H1 (cell line): ENCODE results near the gene RNF130. TPM values are rescaled to one million over a fixed set of nuclear protein-coding genes. Genes with fewer than 3 reads are reported as not detected.

Experiments used
- CTCF ChIA-PET: fragments of 300-600 bp; sonication (Branson Sonifier 250); formaldehyde crosslinking; loops from one replicate; lab custom pipeline; 2021; ENCODE audit not compliant: partially characterized antibody; lab: Charles Lee
- POLR2A ChIA-PET: fragments of 300-600 bp; sonication (Branson Sonifier 250); formaldehyde crosslinking; loops from one replicate; lab custom pipeline; 2021; ENCODE audit warnings: inconsistent platforms; ENCODE audit not compliant: partially characterized antibody; lab: Charles Lee
- DNase-seq, 2 experiments: peaks; one replicate each; pipeline versions ENCODE4 v3.0.0 to v3.0.0-alpha.2; 2010 to 2022; ENCODE audit warnings: low spot score in 2 of 2, low read depth in 1 of 2, mixed read lengths in 1 of 2
- FAIRE-seq: peaks from 2 replicates; lab custom pipeline; 2011; peaks lifted over from hg19 to GRCh38; lab: Jason Lieb, UNC
- H2AFZ ChIP-seq: 2 replicates; pipeline ENCODE4 v1.8.1; 2012; ENCODE audit warnings: low read length, inconsistent platforms
- H2AK5ac ChIP-seq: 2 replicates; pipeline ENCODE4 v1.6.1; 2013; ENCODE audit warnings: low read depth, low read length
- H2BK120ac ChIP-seq: replicated peaks from 2 replicates; pipeline ENCODE3; 2013; ENCODE audit warnings: low read depth, low read length, inconsistent platforms
- H2BK12ac ChIP-seq: 2 replicates; pipeline ENCODE4 v1.6.1; 2013; ENCODE audit warnings: low read depth, low read length
- H2BK15ac ChIP-seq: 2 replicates; pipeline ENCODE4 v1.6.1; 2013; ENCODE audit warnings: low read length
- H2BK20ac ChIP-seq: 2 replicates; pipeline ENCODE4 v1.6.1; 2013; ENCODE audit warnings: low read length
- H2BK5ac ChIP-seq: 2 replicates; pipeline ENCODE4 v1.6.1; 2013; ENCODE audit warnings: low read depth, low read length
- H3K14ac ChIP-seq: 2 replicates; pipeline ENCODE4 v1.6.1; 2013; ENCODE audit warnings: inconsistent platforms; ENCODE audit not compliant: insufficient read length
- H3K18ac ChIP-seq: 2 replicates; pipeline ENCODE4 v1.6.1; 2013; ENCODE audit warnings: low read length; ENCODE audit errors: extremely low read depth
- H3K23ac ChIP-seq: 2 replicates; pipeline ENCODE4 v1.6.1; 2013; ENCODE audit warnings: inconsistent platforms; ENCODE audit not compliant: insufficient read length
- H3K23me2 ChIP-seq: 2 replicates; pipeline ENCODE4 v1.6.1; 2013; ENCODE audit warnings: low read depth, low read length
- H3K27ac ChIP-seq: 2 replicates; pipeline ENCODE4 v1.6.1; 2011; ENCODE audit warnings: low read depth, low read length, inconsistent platforms
- H3K27me3 ChIP-seq, 4 experiments: replicated peaks in 1 of 4; 1 replicate in 1 of 4; 2 replicates in 3 of 4; pipeline versions ENCODE4 v1.6.1 to v1.8.1; 2011 to 2013; ENCODE audit warnings: low read length in 3 of 4, mild to moderate bottlenecking in 3 of 4, inconsistent platforms in 2 of 4, mixed read lengths in 2 of 4, moderate library complexity in 1 of 4; ENCODE audit not compliant: control insufficient read depth in 3 of 4, insufficient read depth in 3 of 4; ENCODE audit errors: extremely low read depth in 1 of 4
- H3K36me3 ChIP-seq, 4 experiments: 2 replicates each; pipeline versions ENCODE4 v1.6.1 to v1.8.1; 2011 to 2013; ENCODE audit warnings: mild to moderate bottlenecking in 4 of 4, low read length in 3 of 4, moderate library complexity in 2 of 4, control low read depth in 1 of 4, inconsistent platforms in 1 of 4; ENCODE audit not compliant: insufficient read depth in 4 of 4, control insufficient read depth in 2 of 4
- H3K4ac ChIP-seq: replicated peaks from 2 replicates; pipeline ENCODE3; 2013; ENCODE audit warnings: low read length, low read depth, mixed read lengths, inconsistent platforms; ENCODE audit not compliant: insufficient read length
- H3K4me1 ChIP-seq, 4 experiments: replicated peaks in 1 of 4; 1 replicate in 1 of 4; 2 replicates in 3 of 4; pipeline versions ENCODE4 v1.6.1 to v1.8.1; 2011 to 2013; ENCODE audit warnings: low read length in 3 of 4, inconsistent platforms in 2 of 4, mixed read lengths in 1 of 4; ENCODE audit not compliant: insufficient read depth in 4 of 4, control insufficient read depth in 3 of 4
- H3K4me2 ChIP-seq, 2 experiments: 2 replicates each; pipeline versions ENCODE4 v1.6.1 to v1.8.1; 2011 to 2013; ENCODE audit warnings: low read depth in 2 of 2, low read length in 2 of 2, control low read depth in 1 of 2, inconsistent platforms in 1 of 2, mild to moderate bottlenecking in 1 of 2; ENCODE audit not compliant: insufficient read depth in 1 of 2
- H3K4me3 ChIP-seq, 4 experiments: fragments of 200-600, 300-600 bp in 1 of 4; sonication (generic), shearing (Covaris generic), sonication (Bioruptor Twin) in 1 of 4; 2 replicates each; pipeline versions ENCODE4 v1.5.1 to v1.8.1; 2011 to 2016; ENCODE audit warnings: low read length in 4 of 4, low read depth in 3 of 4, control low read depth in 2 of 4, inconsistent platforms in 2 of 4, mild to moderate bottlenecking in 2 of 4, mixed read lengths in 1 of 4, moderate library complexity in 1 of 4; ENCODE audit not compliant: insufficient read depth in 2 of 4; ENCODE audit errors: extremely low read depth in 1 of 4
- H3K56ac ChIP-seq: replicated peaks from 2 replicates; pipeline ENCODE3; 2013; ENCODE audit warnings: low read depth, mild to moderate bottlenecking, mixed read lengths, low read length, inconsistent platforms; ENCODE audit not compliant: insufficient read length
- H3K79me1 ChIP-seq: 2 replicates; pipeline ENCODE4 v1.6.1; 2013; ENCODE audit warnings: low read depth, low read length, control low read depth
- H3K79me2 ChIP-seq, 2 experiments: 2 replicates each; pipeline versions ENCODE4 v1.6.1 to v1.8.1; 2012 to 2013; ENCODE audit warnings: low read length in 2 of 2, mild to moderate bottlenecking in 2 of 2, inconsistent platforms in 1 of 2; ENCODE audit not compliant: insufficient read depth in 2 of 2, control insufficient read depth in 1 of 2
- H3K9ac ChIP-seq, 4 experiments: replicated peaks in 1 of 4; 1 replicate in 1 of 4; 2 replicates in 3 of 4; pipeline versions ENCODE4 v1.6.1 to v1.8.1; 2011 to 2013; ENCODE audit warnings: low read depth in 3 of 4, low read length in 3 of 4, control low read depth in 2 of 4, mild to moderate bottlenecking in 2 of 4, moderate library complexity in 2 of 4, inconsistent platforms in 1 of 4; ENCODE audit errors: extremely low read depth in 1 of 4
- H3K9me3 ChIP-seq, 2 experiments: 2 replicates each; pipeline versions ENCODE4 v1.6.1 to v1.8.1; 2012 to 2013; ENCODE audit warnings: mild to moderate bottlenecking in 2 of 2, moderate library complexity in 2 of 2, control low read depth in 1 of 2, inconsistent platforms in 1 of 2, low read depth in 1 of 2, low read length in 1 of 2, mixed read lengths in 1 of 2; ENCODE audit not compliant: insufficient read depth in 2 of 2
- H4K20me1 ChIP-seq, 2 experiments: replicated peaks in 1 of 2; 2 replicates each; pipeline versions ENCODE3 to v1.8.1; 2011 to 2013; ENCODE audit warnings: inconsistent platforms in 2 of 2, low read length in 2 of 2, mild to moderate bottlenecking in 1 of 2; ENCODE audit not compliant: insufficient read depth in 2 of 2, control insufficient read depth in 1 of 2
- H4K5ac ChIP-seq: 2 replicates; pipeline ENCODE4 v1.6.1; 2013; ENCODE audit warnings: low read length, low read depth, mixed read lengths, inconsistent platforms; ENCODE audit not compliant: insufficient read length
- H4K8ac ChIP-seq: 2 replicates; pipeline ENCODE4 v1.8.0; 2013; ENCODE audit warnings: mild to moderate bottlenecking, moderate library complexity, low read length, inconsistent platforms; ENCODE audit not compliant: insufficient read depth; ENCODE audit errors: extremely low read depth
- H4K91ac ChIP-seq: replicated peaks from 2 replicates; pipeline ENCODE3; 2013; ENCODE audit warnings: low read length, mixed read lengths, inconsistent platforms; ENCODE audit not compliant: insufficient read length
- CEBPB ChIP-seq: IDR thresholded peaks from 2 replicates; pipeline ENCODE4 v1.6.1; 2012; ENCODE audit warnings: low read depth, low read length
- E2F6 ChIP-seq: IDR thresholded peaks from 2 replicates; pipeline ENCODE4 v1.6.1; 2012; ENCODE audit warnings: inconsistent platforms
- HDAC2 ChIP-seq, 2 experiments: fragments of 300-600 bp in 1 of 2; sonication (generic) in 1 of 2; IDR thresholded peaks; 2 replicates each; pipeline ENCODE4 v1.6.1; 2011 to 2012; ENCODE audit warnings: low read depth in 2 of 2, low read length in 2 of 2, mild to moderate bottlenecking in 2 of 2, moderate library complexity in 2 of 2, borderline replicate concordance in 1 of 2, inconsistent platforms in 1 of 2
- JUN ChIP-seq: IDR thresholded peaks from 2 replicates; pipeline ENCODE4 v1.6.1; 2011; ENCODE audit warnings: low read depth, mild to moderate bottlenecking, improper control_type of control experiment, low read length
- JUND ChIP-seq: IDR thresholded peaks from 2 replicates; pipeline ENCODE4 v1.6.1; 2011; ENCODE audit warnings: mild to moderate bottlenecking, improper control_type of control experiment, low read length
- MAX ChIP-seq: IDR thresholded peaks from 2 replicates; pipeline ENCODE4 v1.6.1; 2012; ENCODE audit warnings: inconsistent platforms
- RFX5 ChIP-seq: IDR thresholded peaks from 2 replicates; pipeline ENCODE4 v1.6.1; 2011; ENCODE audit warnings: low read depth, low read length, improper control_type of control experiment, borderline replicate concordance
- RNF2 ChIP-seq: fragments of 200-900, 300-1000 bp; sonication (generic); IDR thresholded peaks from 2 replicates; pipeline ENCODE4 v1.7.1; 2016; ENCODE audit warnings: borderline replicate concordance, low read depth, mild to moderate bottlenecking, antibody characterized with exemption, low read length; ENCODE audit not compliant: poor library complexity, severe bottlenecking; ENCODE audit errors: missing control alignments
- SP2 ChIP-seq: IDR thresholded peaks from 2 replicates; pipeline ENCODE4 v1.6.1; 2012; ENCODE audit warnings: mild to moderate bottlenecking, low read length, inconsistent platforms
- SP4 ChIP-seq: IDR thresholded peaks from 2 replicates; pipeline ENCODE4 v1.6.1; 2012; ENCODE audit warnings: low read length, inconsistent platforms
- SRF ChIP-seq: IDR thresholded peaks from 2 replicates; pipeline ENCODE4 v1.6.1; 2011; ENCODE audit warnings: mild to moderate bottlenecking, low read depth, low read length, moderate library complexity
- YY1 ChIP-seq: IDR thresholded peaks from 2 replicates; pipeline ENCODE4 v1.6.1; 2011; ENCODE audit warnings: low read depth, mild to moderate bottlenecking, low read length
- ZNF274 ChIP-seq: IDR thresholded peaks from 2 replicates; pipeline ENCODE4 v1.7.0; 2012; ENCODE audit warnings: low read length, borderline replicate concordance; ENCODE audit errors: extremely low read depth
- WGBS, 2 experiments: shearing (Covaris generic) in 1 of 2; methylation state at CpG; one replicate each; pipeline versions ENCODE4 v1.1.6 to v1.1.7; 2013 to 2015; ENCODE audit warnings: low lambda C conversion rate in 2 of 2, mixed read lengths in 2 of 2, inconsistent platforms in 1 of 2, low coverage in 1 of 2, missing lambda C conversion rate in 1 of 2; ENCODE audit not compliant: insufficient replicate concordance in 2 of 2, insufficient coverage in 1 of 2, insufficient read length in 1 of 2; ENCODE audit errors: extremely low coverage in 1 of 2, missing lambda C conversion rate in 1 of 2; 5-methylcytosine and 5-hydroxymethylcytosine counted together
- polyA plus RNA-seq, 7 experiments: library from polyadenylated mRNA; depleted of rRNA in 3 of 7; stranded (reverse) in 5 of 7; unstranded in 2 of 7; fragments of >200 nt in 5 of 7; fragments of 200-250 nt in 2 of 7; gene quantifications; 1 replicate in 5 of 7; 2 replicates in 1 of 7; 4 replicates in 1 of 7; pipeline versions ENCODE4 v1.2.1 to v1.2.3, GENCODE V29; 2011 to 2013; ENCODE audit warnings: missing spikeins in 2 of 7, mixed read lengths in 2 of 7
- total RNA-seq: library from RNA; stranded (reverse); fragmentation: NEBNext Ultra II Directional; extraction: Animal tissue kit (Norgen Biotek cat#: 25700); gene quantifications from 2 replicates; pipeline ENCODE4 v1.2.1, GENCODE V29; 2021

Gene RNF130
- total and polyA plus RNA-seq, 2 of the 8 experiments (the other 6 are each of a cell fraction or from before 2014, with no cell fraction given): 65.1 to 70.0 TPM

- no peak overlapping the region for H3K4me3 ChIP-seq
- no peak overlapping the region for H4K5ac ChIP-seq
- H2AK5ac ChIP-seq: no peak overlapping the region
- no peak overlapping the region for H3K27ac ChIP-seq
- H3K4me1 ChIP-seq: peaks cover 0 to 8% (median 4%) of the 10 kb centered on the region in 4 experiments; a peak in 6 of 7 replicates
- H2BK5ac ChIP-seq: 0 out of 2 replicates have a peak overlapping the region, but pooled peaks have one; percentile 39
- DNase-seq: no peak
- H4K91ac ChIP-seq: peak overlapping the region; percentile 46
- POLR2A ChIA-PET: interaction anchor here (0.7 to 1.4 kb wide), 2 partner anchors 8 to 13 kb away, joined by 3 read pairs; no protein-coding TSS in a partner anchor
- H2BK120ac ChIP-seq: no peak overlapping the region
- no peaks in the 10 kb centered on the region for H3K27me3 ChIP-seq
- H3K56ac ChIP-seq: no peak overlapping the region
- H2BK15ac ChIP-seq: peak overlapping the region; percentile 76; the same call in 1 of the 2 replicates
- H3K14ac ChIP-seq: no peak overlapping the region
- H3K79me1 ChIP-seq: no peaks in the 10 kb centered on the region
- H3K79me2 ChIP-seq: no peaks in the 10 kb centered on the region
- CTCF ChIA-PET: interaction anchor here (1.0 to 2.7 kb wide), 6 partner anchors 8 to 175 kb away, joined by 3 to 10 read pairs (median 4); partner anchors contain the start of gene TBC1D9B
- no peak overlapping the region for H4K8ac ChIP-seq
- H3K23me2 ChIP-seq: no peaks in the 10 kb centered on the region
- H2BK12ac ChIP-seq: 0 out of 2 replicates have a peak overlapping the region, but pooled peaks have one; percentile 18
- H2AFZ ChIP-seq: no peak overlapping the region
- no peaks in the 10 kb centered on the region for H3K36me3 ChIP-seq
- no peak overlapping the region for H3K4me2 ChIP-seq
- H3K9me3 ChIP-seq: no peaks in the 10 kb centered on the region; a peak in 1 of 4 replicates
- no peak overlapping the region for H3K4ac ChIP-seq
- WGBS, 2 experiments: 88% methylated on average over 6 of the region's 6 CpGs; no CpG with 5 or more reads in 1 of the 2 experiments
- no peak overlapping the region for H3K9ac ChIP-seq
- no peaks in the 10 kb centered on the region for H4K20me1 ChIP-seq
- H3K18ac ChIP-seq: no peak overlapping the region
- H2BK20ac ChIP-seq: 0 out of 2 replicates have a peak overlapping the region, but pooled peaks have one; percentile 82
- FAIRE-seq: no peak
- no peak overlapping the region for H3K23ac ChIP-seq
- TF ChIP-seq ZNF274: no peak
- TF ChIP-seq MAX: no peak
- no peak for TF ChIP-seq E2F6
- TF ChIP-seq SP4: no peak
- no peak for TF ChIP-seq JUN
- no peak for TF ChIP-seq JUND
- no peak for TF ChIP-seq HDAC2 (IDR thresholded peaks at IDR 0.05; ENCODE audit: borderline replicate concordance in 1 of 2, low read depth in 2 of 2, low read length in 2 of 2)
- TF ChIP-seq SRF: no peak
- TF ChIP-seq SP2: no peak
- TF ChIP-seq CEBPB: no peak
- no peak for TF ChIP-seq RNF2
- TF ChIP-seq RFX5: no peak
- TF ChIP-seq YY1: no peak
These were observed 155.0 kb downstream of the RNF130 start for GRCh38 chr5:179916523-179916922.
